Jurkat, Clone E6-1 (cell line): ENCODE results near the gene ZNF638.

ENCODE experiments used
- DNase-seq: peaks from one replicate; pipeline ENCODE4 v3.0.0-alpha.2; 2011; ENCODE audit warnings: low read depth, low spot score
- H3K4me3 ChIP-seq: 2 replicates; pipeline ENCODE4 v1.5.1; 2011; ENCODE audit warnings: mild to moderate bottlenecking, low read length, control low read depth, moderate library complexity

The ZNF638 gene

GRCh38 chr2:71452565-71452964, 121.0 kb downstream of the ZNF638 start:
- peak; percentile 47 for DNase-seq
- H3K4me3 ChIP-seq = no peak overlapping the region

- no peak within 1 kb of the TSS for H3K4me3 ChIP-seq
- no peak for DNase-seq
These were observed 122.0 kb downstream of the ZNF638 start, which contains the start of gene DYSF for GRCh38 chr2:71453404-71454220. TSS of gene DYSF (plus strand) at chr2:71453561.

GRCh38 chr2:71454221-71455010, 122.8 kb downstream of the ZNF638 start:
- H3K4me3 ChIP-seq = no peak overlapping the region
- no peak for DNase-seq

GRCh38 chr2:71455011-71455740, 123.6 kb downstream of the ZNF638 start:
- H3K4me3 ChIP-seq = no peak overlapping the region
- no peak for DNase-seq

GRCh38 chr2:71455741-71456569, 124.4 kb downstream of the ZNF638 start:
- no peak overlapping the region for H3K4me3 ChIP-seq
- DNase-seq = peak; percentile 34

DNA sequence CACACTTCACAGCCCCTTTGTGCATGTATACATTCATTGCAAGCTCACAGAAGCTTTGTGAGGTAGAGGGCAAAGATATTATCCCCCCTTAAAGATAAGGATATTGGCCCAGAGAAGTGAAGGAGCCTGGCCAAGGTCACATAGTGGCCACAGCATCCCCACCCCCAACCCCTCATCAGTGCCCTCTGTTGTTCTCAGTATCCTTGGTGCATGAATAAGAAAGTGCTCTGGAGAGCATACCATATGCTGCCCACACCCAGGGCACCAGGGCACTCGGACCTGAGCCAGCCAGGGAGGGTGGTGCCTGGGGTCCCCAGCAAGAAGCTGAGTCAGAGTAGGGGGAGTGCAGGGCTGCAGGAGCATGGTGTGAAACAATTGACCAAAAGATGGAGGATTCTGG, 125.0 kb downstream of the ZNF638 start:
- H3K4me3 ChIP-seq = no peak overlapping the region
- DNase-seq = no peak

GRCh38 chr2:71457123-71457915, 125.7 kb downstream of the ZNF638 start:
- no peak for DNase-seq
- no peak overlapping the region for H3K4me3 ChIP-seq

DNA sequence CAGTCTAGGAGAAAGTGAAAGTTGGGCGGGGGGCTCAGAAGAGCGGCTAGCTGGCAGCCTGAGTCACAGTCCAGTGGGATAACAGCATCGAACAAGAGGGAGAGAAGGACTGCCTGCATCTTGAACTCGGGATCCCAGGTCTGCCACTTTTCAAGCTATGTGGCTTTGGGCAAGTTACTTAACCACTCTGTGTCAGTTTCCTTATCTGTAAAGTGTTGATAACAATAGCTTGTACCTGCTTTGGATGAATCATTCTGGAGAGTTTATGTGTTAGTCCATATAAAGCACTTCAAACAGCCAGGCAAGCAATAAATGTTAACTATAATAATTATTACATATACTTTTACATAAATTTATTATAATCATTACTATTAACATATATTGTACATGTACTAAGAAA, 126.3 kb downstream of the ZNF638 start:
- DNase-seq = no peak
- no peak overlapping the region for H3K4me3 ChIP-seq

- DNase-seq = no peak
- H3K4me3 ChIP-seq = no peak overlapping the region
These were observed 127.0 kb downstream of the ZNF638 start for GRCh38 chr2:71458413-71459083.

GRCh38 chr2:71459084-71459431, 127.5 kb downstream of the ZNF638 start:
- no peak overlapping the region for H3K4me3 ChIP-seq
- no peak for DNase-seq

- DNase-seq = no peak
- H3K4me3 ChIP-seq = no peak overlapping the region
These were observed 128.5 kb downstream of the ZNF638 start for GRCh38 chr2:71460056-71460455.

DNA sequence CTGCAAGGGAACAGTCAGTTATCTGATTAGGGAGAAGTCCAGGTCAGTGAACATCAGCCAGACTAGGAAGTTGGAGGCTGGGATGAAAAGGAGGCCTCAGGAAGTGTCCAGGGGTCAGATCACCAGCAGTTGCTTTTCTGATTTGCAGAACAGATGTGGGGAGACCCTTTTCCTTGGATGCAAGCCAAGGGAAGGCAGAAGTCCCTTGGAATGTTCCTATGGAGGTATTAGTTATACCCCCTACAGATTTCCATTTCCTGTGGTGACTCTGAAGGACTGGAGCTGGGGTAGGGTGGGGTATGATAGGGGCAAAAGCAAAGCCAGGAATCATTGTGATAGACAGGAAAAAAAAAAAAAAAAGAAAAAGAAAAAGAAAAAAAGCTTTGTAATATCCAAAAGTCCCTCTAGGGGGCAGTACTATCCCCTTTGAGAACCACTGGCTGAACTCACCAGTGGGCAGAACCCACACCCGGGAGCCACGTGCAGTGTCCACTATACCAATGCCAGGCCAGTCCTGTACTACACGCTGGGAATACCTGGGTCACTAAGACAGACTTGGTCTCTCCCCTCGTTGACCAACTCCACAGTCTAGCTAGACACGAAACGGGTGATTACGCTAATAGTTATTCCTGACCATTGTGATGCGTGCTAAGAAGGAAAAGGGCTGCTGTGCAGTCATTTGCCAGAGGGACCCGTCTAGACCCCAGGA, 129.2 kb downstream of the ZNF638 start:
- DNase-seq = no peak
- H3K4me3 ChIP-seq = no peak overlapping the region

- H3K4me3 ChIP-seq = no peak overlapping the region
- no peak for DNase-seq
These were observed 129.7 kb downstream of the ZNF638 start for GRCh38 chr2:71461304-71461671.

DNA sequence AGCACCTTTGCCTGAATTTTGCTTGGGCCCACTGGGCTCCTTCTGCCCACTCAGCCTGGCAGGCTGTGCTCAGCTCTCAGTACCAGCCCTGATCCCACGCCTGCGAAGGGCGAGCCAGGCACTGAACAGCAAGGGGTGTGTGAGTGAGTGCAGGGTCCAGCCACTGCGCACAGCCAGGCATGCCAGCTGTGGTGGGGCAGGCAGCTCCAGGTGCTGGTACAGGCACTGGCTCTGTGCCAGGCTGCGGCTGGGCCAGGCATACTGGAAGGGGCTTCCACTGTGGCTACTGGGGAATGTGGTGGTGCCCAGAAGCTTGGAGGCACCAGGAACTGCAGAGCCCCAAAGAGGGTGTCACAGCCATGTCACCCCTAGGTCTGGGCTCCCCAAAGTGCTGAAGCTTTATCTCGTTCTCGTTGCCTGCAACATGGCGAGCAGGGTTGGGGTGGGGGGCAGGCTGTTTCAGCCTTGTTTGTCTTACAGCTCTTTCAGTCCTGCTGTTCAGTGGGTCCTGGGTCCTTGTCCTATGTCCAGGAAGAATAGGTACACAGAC, 130.5 kb downstream of the ZNF638 start:
- H3K4me3 ChIP-seq = no peak overlapping the region
- no peak for DNase-seq

- DNase-seq = no peak
- no peak overlapping the region for H3K4me3 ChIP-seq
These were observed 131.2 kb downstream of the ZNF638 start for GRCh38 chr2:71462641-71463341.

DNA sequence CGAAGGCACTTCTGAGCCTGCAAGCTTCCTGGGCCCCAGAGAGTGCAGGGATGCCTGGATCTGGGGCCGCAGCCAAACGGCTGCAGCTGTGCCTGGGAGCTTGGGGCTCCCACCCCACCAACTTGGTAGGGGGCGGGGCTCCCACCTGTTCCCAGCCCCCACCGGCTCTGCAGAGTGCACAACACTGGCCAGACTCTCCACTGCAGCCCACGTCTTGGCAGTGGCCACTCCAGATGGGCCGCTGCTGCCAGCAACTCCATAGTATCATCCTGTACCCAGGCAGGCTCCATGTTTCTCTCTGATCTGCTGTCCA, 131.7 kb downstream of the ZNF638 start:
- no peak overlapping the region for H3K4me3 ChIP-seq
- DNase-seq = no peak

GRCh38 chr2:71464389-71464788, 132.8 kb downstream of the ZNF638 start:
- no peak overlapping the region for H3K4me3 ChIP-seq
- DNase-seq = no peak
